Measurements from ENCODE around the gene EVA1A. TPM values are rescaled to one million over a fixed set of nuclear protein-coding genes. Genes with fewer than 3 reads are reported as not detected.

EVA1A gene
- total and polyA plus RNA-seq, 7 donors, result 0.51 to 2.5 (median 0.83) TPM

DNA sequence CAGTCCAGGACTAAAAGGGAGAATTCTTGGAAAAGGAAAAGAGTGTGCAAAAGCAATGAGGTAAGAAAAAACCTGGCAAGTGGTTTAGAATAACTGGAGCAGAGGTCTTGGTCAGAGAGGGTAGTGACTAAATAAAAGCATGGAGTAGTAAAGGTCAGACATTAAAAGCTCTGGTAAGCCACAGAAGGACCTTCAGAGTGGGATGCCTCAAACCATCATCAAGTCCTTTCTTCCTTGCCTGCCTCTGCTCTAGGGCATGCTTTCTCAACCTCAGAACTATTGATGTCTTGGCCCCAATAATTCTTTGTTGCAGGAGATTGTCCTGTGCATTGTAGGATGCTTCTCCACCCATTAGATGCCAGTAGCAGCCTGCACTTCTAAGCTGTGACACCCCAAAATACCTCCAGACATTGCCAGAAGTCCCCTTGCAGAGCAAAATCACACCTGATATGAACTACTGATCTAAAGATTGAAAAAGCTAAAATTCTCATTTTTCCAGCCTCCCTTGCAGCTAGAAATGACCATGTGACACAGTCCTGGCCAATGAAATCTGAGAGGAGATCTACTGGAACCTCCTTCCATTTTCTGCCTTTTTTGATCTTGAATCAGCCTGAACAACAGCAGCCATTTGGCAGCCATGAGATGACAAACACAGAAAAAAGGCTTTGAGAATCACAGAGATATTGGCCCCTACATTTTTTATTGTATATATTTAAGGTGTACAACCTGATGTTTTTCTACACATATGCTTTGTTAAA is 48.1 kb downstream of the EVA1A start:
- Histone ChIP-seq H3K36me3 (ENCODE audit: insufficient read depth in 1 of 2, low read depth in 1 of 2) (no peaks in the 10 kb centered on the region), H3K4me1 (no peaks in the 10 kb centered on the region), H3K27ac (no peak overlapping the region), H3K4me3 (no peak overlapping the region), H3K27me3 (ENCODE audit: insufficient read depth in 3 of 3, low read length in 2 of 3) (no peaks in the 10 kb centered on the region), H3K9me3 (peaks cover 14% of the 10 kb centered on the region)
- no peak for DNase-seq
- no peak for ATAC-seq
- no peak for TF ChIP-seq CTCF (IDR thresholded peaks at IDR 0.05)
- intact Hi-C loops (cut with DNase I), result no loop called here

- no peak overlapping the region for H3K27ac ChIP-seq
- no peaks in the 10 kb centered on the region for H3K36me3 ChIP-seq (ENCODE audit: insufficient read depth in 1 of 2, low read depth in 1 of 2)
- no peaks in the 10 kb centered on the region for H3K4me1 ChIP-seq
- WGBS, 3 donors, result 39 to 57% (median 47%) methylated on average over 1 of the region's 1 CpG
- H3K4me3 ChIP-seq, result no peak overlapping the region
- intact Hi-C loops (cut with DNase I), result no loop called here
- no peak for TF ChIP-seq CTCF (IDR thresholded peaks at IDR 0.05)
- no peak for DNase-seq
- no peaks in the 10 kb centered on the region for H3K27me3 ChIP-seq (ENCODE audit: insufficient read depth in 3 of 3, low read length in 2 of 3)
- H3K9me3 ChIP-seq, result no peaks in the 10 kb centered on the region
- ATAC-seq, result no peak
These were observed 54.5 kb downstream of the EVA1A start for GRCh38 chr2:75506101-75506697.

- no peaks in the 10 kb centered on the region for H3K9me3 ChIP-seq
- DNase-seq (no peak), ATAC-seq (no peak)
- no peak overlapping the region for H3K4me3 ChIP-seq
- H3K36me3 ChIP-seq (ENCODE audit: insufficient read depth in 1 of 2, low read depth in 1 of 2), result no peaks in the 10 kb centered on the region
- no peak overlapping the region for H3K27ac ChIP-seq
- TF ChIP-seq CTCF (IDR thresholded peaks at IDR 0.05), result no peak
- H3K27me3 ChIP-seq (ENCODE audit: insufficient read depth in 3 of 3, low read length in 2 of 3), result no peaks in the 10 kb centered on the region
- 83 to 85% (median 83%) methylated on average over 5 of the region's 5 CpGs for WGBS, 3 donors
- H3K4me1 ChIP-seq, result no peaks in the 10 kb centered on the region
- intact Hi-C loops (cut with DNase I), result no loop called here
These were observed 55.7 kb downstream of the EVA1A start for GRCh38 chr2:75505012-75505411.

DNA sequence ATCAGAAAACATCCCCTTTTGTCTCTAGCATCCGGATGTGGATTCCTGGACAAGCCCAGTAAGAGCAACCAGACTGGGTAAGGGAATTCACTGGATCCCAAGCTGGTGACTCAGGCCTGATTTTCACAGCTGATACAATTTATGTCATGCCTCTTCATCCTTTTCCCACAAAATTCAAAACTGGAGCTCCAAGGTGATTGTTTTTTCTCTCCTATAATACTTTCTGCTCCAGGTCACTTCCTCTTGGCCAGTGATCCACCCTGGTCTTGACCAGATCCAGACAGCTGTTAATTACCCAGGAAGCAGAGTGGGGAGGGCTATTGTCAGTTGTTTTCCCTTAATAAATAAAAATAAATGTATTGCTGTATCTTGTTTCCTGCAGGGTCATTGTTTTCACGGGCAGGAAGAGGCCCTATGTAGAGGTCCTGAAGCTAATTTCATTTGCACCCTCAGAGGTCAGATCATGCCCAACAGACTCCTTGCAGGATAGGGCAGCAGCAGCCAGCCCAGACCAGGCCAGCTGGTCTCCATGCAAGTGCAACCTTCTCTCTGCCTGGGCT is 57.6 kb downstream of the EVA1A start:
- no peak overlapping the region for H3K4me3 ChIP-seq
- no peaks in the 10 kb centered on the region for H3K4me1 ChIP-seq
- ATAC-seq, result peak in 3 of 4 donors; percentile 27 to 37 (median 31)
- no peak overlapping the region for H3K27ac ChIP-seq
- intact Hi-C loops (cut with DNase I), result no loop called here
- no peaks in the 10 kb centered on the region for H3K9me3 ChIP-seq
- no peaks in the 10 kb centered on the region for H3K36me3 ChIP-seq (ENCODE audit: insufficient read depth in 1 of 2, low read depth in 1 of 2)
- no peaks in the 10 kb centered on the region for H3K27me3 ChIP-seq (ENCODE audit: insufficient read depth in 3 of 3, low read length in 2 of 3)
- TF ChIP-seq CTCF (IDR thresholded peaks at IDR 0.05), result no peak
- 16 to 25% (median 19%) methylated on average over 2 of the region's 2 CpGs for WGBS, 3 donors
- DNase-seq, result no peak

Measured in psoas muscle (tissue), 8 donors.